Measurements from ENCODE around the gene KCNMA1. TPM values are rescaled to one million over a fixed set of nuclear protein-coding genes. Genes with fewer than 3 reads are reported as not detected.

KCNMA1 gene
- total and polyA plus RNA-seq, 2 donors (not counting 1 experiment from before 2014, with no cell fraction given), result 0.82 to 3.1 TPM

GRCh38 chr10:76977046-76977445, 660.6 kb downstream of the KCNMA1 start:
- Histone ChIP-seq H3K4me3 (ENCODE audit: control extremely low read depth in 1 of 5, extremely low read depth in 1 of 5, insufficient read depth in 1 of 5, low read depth in 2 of 5, low read length in 4 of 5) (no peak overlapping the region), H3K9me3 (ENCODE audit: control extremely low read depth in 1 of 3, control insufficient read depth in 2 of 3, insufficient read depth in 1 of 3, low read length in 2 of 3) (no peaks in the 10 kb centered on the region), H3K36me3 (replicated peaks in 1 of 2; ENCODE audit: control extremely low read depth in 1 of 2, control insufficient read depth in 1 of 2, extremely low read depth in 1 of 2, insufficient read depth in 2 of 2, low read length in 1 of 2) (no peaks in the 10 kb centered on the region), H4K20me1 (ENCODE audit: control insufficient read depth, insufficient read depth, low read length, poor library complexity, severe bottlenecking) (no peaks in the 10 kb centered on the region), H2AFZ (ENCODE audit: insufficient read depth, low read depth, low read length, poor library complexity, severe bottlenecking) (no peak overlapping the region), H3K27me3 (replicated peaks in 1 of 4; ENCODE audit: control extremely low read depth in 1 of 4, control insufficient read depth in 3 of 4, insufficient read depth in 4 of 4, low read length in 3 of 4) (peaks cover 0 to 2% (median 0%) of the 10 kb centered on the region in 4 experiments), H3K79me2 (ENCODE audit: control insufficient read depth, insufficient read depth, low read length) (no peaks in the 10 kb centered on the region), H3K4me1 (ENCODE audit: control insufficient read depth in 2 of 2, insufficient read depth in 2 of 2, low read length in 2 of 2) (no peaks in the 10 kb centered on the region), H3K4me2 (replicated peaks; ENCODE audit: low read depth, low read length, poor library complexity, severe bottlenecking) (no peak overlapping the region), H3K9ac (ENCODE audit: low read length) (no peak overlapping the region), H3K27ac (ENCODE audit: low read length in 2 of 2) (no peak overlapping the region)
- no peak overlapping the region for H3K4me3 Mint-ChIP-seq
- no peak overlapping the region for H3K27ac Mint-ChIP-seq
- no peaks in the 10 kb centered on the region for H3K27me3 Mint-ChIP-seq
- TF ChIP-seq, protein P1, sequence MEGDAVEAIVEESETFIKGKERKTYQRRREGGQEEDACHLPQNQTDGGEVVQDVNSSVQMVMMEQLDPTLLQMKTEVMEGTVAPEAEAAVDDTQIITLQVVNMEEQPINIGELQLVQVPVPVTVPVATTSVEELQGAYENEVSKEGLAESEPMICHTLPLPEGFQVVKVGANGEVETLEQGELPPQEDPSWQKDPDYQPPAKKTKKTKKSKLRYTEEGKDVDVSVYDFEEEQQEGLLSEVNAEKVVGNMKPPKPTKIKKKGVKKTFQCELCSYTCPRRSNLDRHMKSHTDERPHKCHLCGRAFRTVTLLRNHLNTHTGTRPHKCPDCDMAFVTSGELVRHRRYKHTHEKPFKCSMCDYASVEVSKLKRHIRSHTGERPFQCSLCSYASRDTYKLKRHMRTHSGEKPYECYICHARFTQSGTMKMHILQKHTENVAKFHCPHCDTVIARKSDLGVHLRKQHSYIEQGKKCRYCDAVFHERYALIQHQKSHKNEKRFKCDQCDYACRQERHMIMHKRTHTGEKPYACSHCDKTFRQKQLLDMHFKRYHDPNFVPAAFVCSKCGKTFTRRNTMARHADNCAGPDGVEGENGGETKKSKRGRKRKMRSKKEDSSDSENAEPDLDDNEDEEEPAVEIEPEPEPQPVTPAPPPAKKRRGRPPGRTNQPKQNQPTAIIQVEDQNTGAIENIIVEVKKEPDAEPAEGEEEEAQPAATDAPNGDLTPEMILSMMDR (IDR thresholded peaks at IDR 0.05), result no peak
- no peak for TF ChIP-seq EZH2 (IDR thresholded peaks at IDR 0.05; ENCODE audit: borderline replicate concordance, insufficient read depth, low read depth, low read length, poor library complexity, severe bottlenecking)
- CTCF ChIA-PET, result interaction anchor here (1.3 kb wide), 1 partner anchor 10 kb away, joined by 3 read pairs; no protein-coding TSS in a partner anchor
- ATAC-seq (ENCODE audit: low read depth) (no peak), DNase-seq (no peak)
- no peaks in the 10 kb centered on the region for H3K9me3 Mint-ChIP-seq (ENCODE audit: insufficient read depth)
- no peaks in the 10 kb centered on the region for H3K4me1 Mint-ChIP-seq
- intact Hi-C loops (cut with micrococcal nuclease), result no loop called here
- WGBS (ENCODE audit: insufficient coverage), result 100% methylated on average over 1 of the region's 3 CpGs
- POLR2A ChIA-PET, result no interaction called here

GRCh38 chr10:76976142-76976541, 661.5 kb downstream of the KCNMA1 start:
- Histone ChIP-seq H3K79me2 (ENCODE audit: control insufficient read depth, insufficient read depth, low read length) (no peaks in the 10 kb centered on the region), H3K36me3 (replicated peaks in 1 of 2; ENCODE audit: control extremely low read depth in 1 of 2, control insufficient read depth in 1 of 2, extremely low read depth in 1 of 2, insufficient read depth in 2 of 2, low read length in 1 of 2) (no peaks in the 10 kb centered on the region), H3K4me2 (replicated peaks; ENCODE audit: low read depth, low read length, poor library complexity, severe bottlenecking) (no peak overlapping the region), H3K9me3 (ENCODE audit: control extremely low read depth in 1 of 3, control insufficient read depth in 2 of 3, insufficient read depth in 1 of 3, low read length in 2 of 3) (no peaks in the 10 kb centered on the region), H2AFZ (ENCODE audit: insufficient read depth, low read depth, low read length, poor library complexity, severe bottlenecking) (no peak overlapping the region), H3K9ac (ENCODE audit: low read length) (no peak overlapping the region), H3K27me3 (replicated peaks in 1 of 4; ENCODE audit: control extremely low read depth in 1 of 4, control insufficient read depth in 3 of 4, insufficient read depth in 4 of 4, low read length in 3 of 4) (peaks cover 0 to 2% (median 0%) of the 10 kb centered on the region in 4 experiments), H3K27ac (ENCODE audit: low read length in 2 of 2) (no peak overlapping the region), H3K4me1 (ENCODE audit: control insufficient read depth in 2 of 2, insufficient read depth in 2 of 2, low read length in 2 of 2) (no peaks in the 10 kb centered on the region), H4K20me1 (ENCODE audit: control insufficient read depth, insufficient read depth, low read length, poor library complexity, severe bottlenecking) (no peaks in the 10 kb centered on the region), H3K4me3 (ENCODE audit: control extremely low read depth in 1 of 5, extremely low read depth in 1 of 5, insufficient read depth in 1 of 5, low read depth in 2 of 5, low read length in 4 of 5) (no peak overlapping the region)
- Mint-ChIP-seq H3K4me1 (no peaks in the 10 kb centered on the region), H3K4me3 (no peak overlapping the region), H3K9me3 (ENCODE audit: insufficient read depth) (no peaks in the 10 kb centered on the region), H3K27me3 (no peaks in the 10 kb centered on the region), H3K27ac (no peak overlapping the region)
- intact Hi-C loops (cut with micrococcal nuclease), result no loop called here
- ATAC-seq (ENCODE audit: low read depth), result no peak
- TF ChIP-seq EZH2 (IDR thresholded peaks at IDR 0.05; ENCODE audit: borderline replicate concordance, insufficient read depth, low read depth, low read length, poor library complexity, severe bottlenecking), result no peak
- TF ChIP-seq, protein P1 (IDR thresholded peaks at IDR 0.05), result no peak
- ChIA-PET POLR2A (no interaction called here), CTCF (no interaction called here)
- DNase-seq, result no peak
- 100% methylated on average over 1 of the region's 1 CpG for WGBS (ENCODE audit: insufficient coverage)

All from B cell (primary cell).